ENCODE data around the gene TRIM58. TPM values are rescaled to one million over a fixed set of nuclear protein-coding genes. Genes with fewer than 3 reads are reported as not detected.

Gene TRIM58
- total RNA-seq, 2 donors from 2014 or later, result 1.7 to 1.8 TPM

- Histone ChIP-seq H3K4me3 (ENCODE audit: low read length) (no peak overlapping the region), H3K9ac (ENCODE audit: extremely low read depth, low read length, poor library complexity, severe bottlenecking) (no peak overlapping the region), H3K4me1 (ENCODE audit: control insufficient read depth, insufficient read depth, low read length) (no peaks in the 10 kb centered on the region), H3K27me3 (ENCODE audit: control insufficient read depth, insufficient read depth, low read length, poor library complexity, severe bottlenecking) (no peaks in the 10 kb centered on the region), H3K36me3 (ENCODE audit: control insufficient read depth, insufficient read depth, low read length) (no peaks in the 10 kb centered on the region), H3K27ac (ENCODE audit: low read depth, low read length) (no peak overlapping the region), H3K9me3 (ENCODE audit: control insufficient read depth, low read length) (peaks cover 52% of the 10 kb centered on the region)
- no peak for TF ChIP-seq CTCF (conservative IDR thresholded peaks at IDR 0.05)
- 82 to 86% methylated on average over 1 of the region's 2 CpGs for WGBS, 2 experiments (ENCODE audit: insufficient coverage in 1 of 2, insufficient read length in 1 of 2)
- H3K4me3 Mint-ChIP-seq, result no peak overlapping the region
- peaks cover 39% of the 10 kb centered on the region for H3K9me3 Mint-ChIP-seq
- H3K27ac Mint-ChIP-seq, result no peak overlapping the region
- no peaks in the 10 kb centered on the region for H3K27me3 Mint-ChIP-seq (ENCODE audit: insufficient read depth)
- peaks cover 8% of the 10 kb centered on the region for H3K4me1 Mint-ChIP-seq
- no peak for DNase-seq
- no peaks in the 10 kb centered on the region for H3K36me3 Mint-ChIP-seq (ENCODE audit: low read depth)
These were observed 13.6 kb upstream of the TRIM58 start for GRCh38 chr1:247843411-247843810.

- H3K27ac Mint-ChIP-seq, result no peak overlapping the region
- H3K9me3 ChIP-seq (ENCODE audit: control insufficient read depth, low read length), result peaks cover 53% of the 10 kb centered on the region
These were observed 11.8 kb upstream of the TRIM58 start for GRCh38 chr1:247845011-247845692.

GRCh38 chr1:247845693-247846017 lies 11.3 kb upstream of the TRIM58 start:
- H3K27me3 Mint-ChIP-seq (ENCODE audit: insufficient read depth), result no peaks in the 10 kb centered on the region
- H3K9me3 ChIP-seq (ENCODE audit: control insufficient read depth, low read length), result peaks cover 54% of the 10 kb centered on the region

More at GRCh38 chr1:247845011-247845692, 11.8 kb upstream of the TRIM58 start:
- no peak for TF ChIP-seq CTCF (conservative IDR thresholded peaks at IDR 0.05)
- Histone ChIP-seq H3K36me3 (ENCODE audit: control insufficient read depth, insufficient read depth, low read length) (no peaks in the 10 kb centered on the region), H3K4me3 (ENCODE audit: low read length) (no peak overlapping the region), H3K4me1 (ENCODE audit: control insufficient read depth, insufficient read depth, low read length) (no peaks in the 10 kb centered on the region), H3K27ac (ENCODE audit: low read depth, low read length) (no peak overlapping the region), H3K27me3 (ENCODE audit: control insufficient read depth, insufficient read depth, low read length, poor library complexity, severe bottlenecking) (no peaks in the 10 kb centered on the region), H3K9ac (ENCODE audit: extremely low read depth, low read length, poor library complexity, severe bottlenecking) (no peak overlapping the region)
- Mint-ChIP-seq H3K4me3 (no peak overlapping the region), H3K27me3 (ENCODE audit: insufficient read depth) (no peaks in the 10 kb centered on the region), H3K4me1 (peaks cover 8% of the 10 kb centered on the region), H3K36me3 (ENCODE audit: low read depth) (no peaks in the 10 kb centered on the region), H3K9me3 (peaks cover 36% of the 10 kb centered on the region)
- 80 to 81% methylated on average over 10 to 12 of the region's 12 CpGs for WGBS, 2 experiments (ENCODE audit: insufficient coverage in 1 of 2, insufficient read length in 1 of 2)
- DNase-seq, result no peak

More at GRCh38 chr1:247845693-247846017, 11.3 kb upstream of the TRIM58 start:
- Histone ChIP-seq H3K27ac (ENCODE audit: low read depth, low read length) (no peak overlapping the region), H3K27me3 (ENCODE audit: control insufficient read depth, insufficient read depth, low read length, poor library complexity, severe bottlenecking) (no peaks in the 10 kb centered on the region), H3K9ac (ENCODE audit: extremely low read depth, low read length, poor library complexity, severe bottlenecking) (no peak overlapping the region), H3K4me1 (ENCODE audit: control insufficient read depth, insufficient read depth, low read length) (no peaks in the 10 kb centered on the region), H3K4me3 (ENCODE audit: low read length) (no peak overlapping the region), H3K36me3 (ENCODE audit: control insufficient read depth, insufficient read depth, low read length) (no peaks in the 10 kb centered on the region)
- WGBS, 2 experiments (ENCODE audit: insufficient coverage in 1 of 2, insufficient read length in 1 of 2), result 79 to 87% methylated on average over 4 to 5 of the region's 5 CpGs
- Mint-ChIP-seq H3K9me3 (peaks cover 41% of the 10 kb centered on the region), H3K4me1 (peaks cover 8% of the 10 kb centered on the region), H3K4me3 (no peak overlapping the region), H3K36me3 (ENCODE audit: low read depth) (no peaks in the 10 kb centered on the region), H3K27ac (no peak overlapping the region)
- DNase-seq, result no peak
- TF ChIP-seq CTCF (conservative IDR thresholded peaks at IDR 0.05), result no peak
